GM10266 (cell line): Measurements from ENCODE around the gene GRIN2A.

ENCODE experiments used
- DNase-seq: peaks from one replicate; pipeline ENCODE4 v3.0.0; 2012; ENCODE audit errors: extremely low spot score
- TF ChIP-seq, protein P1 (sequence below): IDR thresholded peaks from 2 replicates; pipeline ENCODE4 v1.5.1; 2012; ENCODE audit warnings: mild to moderate bottlenecking, low read depth; ENCODE audit not compliant: control insufficient read depth, insufficient read depth; ENCODE audit errors: missing control alignments

Gene GRIN2A

DNA sequence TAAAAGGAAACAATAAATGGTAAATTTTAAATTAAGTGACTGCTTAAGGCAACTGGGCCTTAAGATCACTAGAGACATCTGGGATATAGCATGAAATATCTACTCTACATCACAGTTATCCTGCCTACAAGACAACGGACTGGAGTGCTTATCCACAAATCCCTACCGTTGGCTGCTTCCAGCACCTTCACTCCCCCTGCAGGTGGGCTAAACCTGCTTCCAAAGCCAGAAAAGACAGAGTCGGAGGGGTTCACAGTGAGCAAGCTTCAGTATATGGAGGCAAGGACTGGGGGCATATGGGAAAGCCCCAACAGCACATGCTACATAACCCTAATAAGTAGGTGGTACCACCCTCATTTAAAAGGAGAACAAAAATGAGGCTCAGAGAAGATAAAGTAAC lies 45.3 kb downstream of the GRIN2A start:
- TF ChIP-seq, protein P1, sequence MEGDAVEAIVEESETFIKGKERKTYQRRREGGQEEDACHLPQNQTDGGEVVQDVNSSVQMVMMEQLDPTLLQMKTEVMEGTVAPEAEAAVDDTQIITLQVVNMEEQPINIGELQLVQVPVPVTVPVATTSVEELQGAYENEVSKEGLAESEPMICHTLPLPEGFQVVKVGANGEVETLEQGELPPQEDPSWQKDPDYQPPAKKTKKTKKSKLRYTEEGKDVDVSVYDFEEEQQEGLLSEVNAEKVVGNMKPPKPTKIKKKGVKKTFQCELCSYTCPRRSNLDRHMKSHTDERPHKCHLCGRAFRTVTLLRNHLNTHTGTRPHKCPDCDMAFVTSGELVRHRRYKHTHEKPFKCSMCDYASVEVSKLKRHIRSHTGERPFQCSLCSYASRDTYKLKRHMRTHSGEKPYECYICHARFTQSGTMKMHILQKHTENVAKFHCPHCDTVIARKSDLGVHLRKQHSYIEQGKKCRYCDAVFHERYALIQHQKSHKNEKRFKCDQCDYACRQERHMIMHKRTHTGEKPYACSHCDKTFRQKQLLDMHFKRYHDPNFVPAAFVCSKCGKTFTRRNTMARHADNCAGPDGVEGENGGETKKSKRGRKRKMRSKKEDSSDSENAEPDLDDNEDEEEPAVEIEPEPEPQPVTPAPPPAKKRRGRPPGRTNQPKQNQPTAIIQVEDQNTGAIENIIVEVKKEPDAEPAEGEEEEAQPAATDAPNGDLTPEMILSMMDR: no peak
- DNase-seq: no peak

DNA sequence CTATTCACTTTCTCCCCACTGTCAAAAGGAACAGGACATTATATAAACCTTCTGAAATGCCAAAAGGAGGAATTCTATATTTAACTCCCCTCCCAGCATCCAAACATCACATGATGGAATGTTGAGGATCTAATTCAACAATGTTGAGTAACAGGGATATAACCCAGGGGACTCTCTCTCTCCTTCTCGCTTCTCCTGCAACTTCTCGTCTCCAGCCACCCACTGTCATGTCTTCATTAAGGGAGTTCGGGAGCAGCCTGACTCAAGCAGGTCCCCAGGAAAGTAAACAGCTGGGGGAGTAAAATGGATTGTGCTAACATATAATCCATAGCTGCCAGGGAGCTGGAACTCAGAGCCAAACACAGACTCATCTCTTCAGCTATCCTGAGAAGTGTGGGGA lies 51.7 kb downstream of the GRIN2A start:
- TF ChIP-seq, protein P1: no peak
- no peak for DNase-seq

DNA sequence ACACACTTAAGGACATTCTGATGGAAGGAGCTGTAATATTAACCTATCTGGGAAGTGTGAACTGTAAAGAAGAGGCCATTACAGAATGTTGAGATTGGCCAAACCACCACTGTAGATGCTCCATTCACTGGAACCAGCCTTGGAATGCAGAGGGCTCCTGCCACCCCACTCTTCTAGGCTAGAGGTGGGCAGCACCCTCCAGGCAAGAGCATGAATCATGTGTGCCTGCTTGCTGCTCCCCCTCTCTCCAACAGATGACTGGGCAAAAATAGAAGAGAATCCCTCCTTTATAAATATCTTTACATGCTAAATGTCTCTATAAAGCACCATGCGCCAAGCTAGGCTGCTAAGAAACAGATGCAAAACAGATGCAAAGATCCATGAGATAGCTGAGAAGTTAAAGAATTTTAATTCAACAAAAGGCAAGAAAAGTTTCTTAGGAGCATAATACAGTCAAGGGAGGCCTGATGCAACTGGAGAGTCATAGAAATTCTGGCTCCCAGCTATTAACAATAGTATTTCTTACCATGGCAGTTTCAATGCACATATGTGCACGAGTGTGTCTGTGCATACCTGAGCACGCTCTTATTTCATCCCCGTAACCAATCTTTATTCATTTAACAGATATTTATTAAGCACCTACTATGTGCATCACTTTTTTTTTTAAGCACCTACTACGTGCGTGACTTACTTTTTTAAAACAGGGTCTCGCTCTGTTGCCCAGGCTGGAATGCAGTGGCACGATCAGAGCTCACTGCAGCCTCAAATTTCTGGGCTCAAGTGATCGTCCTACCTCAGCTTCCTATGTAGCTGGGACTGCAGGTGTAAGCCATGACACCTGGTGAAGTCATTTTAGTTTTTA lies 53.6 kb downstream of the GRIN2A start:
- no peak for DNase-seq
- TF ChIP-seq, protein P1: no peak

DNA sequence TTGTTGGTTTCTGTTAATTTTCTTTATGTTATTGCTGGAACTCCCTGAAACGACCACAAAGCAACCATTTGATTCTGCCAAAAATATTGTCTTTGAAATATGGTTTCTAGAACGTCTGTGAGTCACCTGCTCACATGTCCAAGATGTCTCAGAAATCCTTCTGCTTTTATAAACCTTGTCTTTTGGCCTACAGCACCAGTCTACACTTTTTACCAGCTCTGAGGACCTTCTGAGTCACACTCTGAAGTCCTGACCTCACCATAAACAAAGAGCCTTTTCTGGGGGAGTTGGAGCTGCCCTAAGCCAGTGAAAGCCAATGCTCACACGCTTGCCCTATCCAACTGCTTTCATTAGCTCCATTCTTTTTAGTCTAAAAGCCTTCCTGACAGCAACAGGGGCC lies 55.5 kb downstream of the GRIN2A start:
- TF ChIP-seq, protein P1: no peak

DNA sequence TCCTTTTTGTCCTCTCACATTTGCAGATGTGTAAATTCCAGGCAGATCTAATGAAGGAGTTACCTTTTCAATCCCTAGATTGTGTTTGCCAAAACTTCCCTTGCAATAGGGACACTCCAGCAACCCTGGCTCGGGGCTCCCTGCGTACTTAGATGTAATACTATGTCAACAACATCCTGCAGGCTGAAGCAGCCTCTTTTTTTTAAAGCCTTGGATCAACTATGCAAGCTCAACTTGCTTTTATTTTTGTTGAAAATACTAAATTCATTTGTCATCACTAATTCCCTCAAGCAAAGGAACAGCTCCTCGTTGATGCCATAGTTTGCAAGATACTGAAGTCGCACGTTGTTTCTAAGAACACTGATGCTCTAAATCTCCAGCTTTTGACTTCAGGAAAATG lies 59.1 kb downstream of the GRIN2A start:
- DNase-seq: no peak
- TF ChIP-seq, protein P1: no peak

More for the DNA sequence above, 55.5 kb downstream of the GRIN2A start:
- no peak for DNase-seq

- no peak for DNase-seq
- TF ChIP-seq, protein P1: no peak
These were observed 59.7 kb downstream of the GRIN2A start for GRCh38 chr16:10122546-10122945.

DNA sequence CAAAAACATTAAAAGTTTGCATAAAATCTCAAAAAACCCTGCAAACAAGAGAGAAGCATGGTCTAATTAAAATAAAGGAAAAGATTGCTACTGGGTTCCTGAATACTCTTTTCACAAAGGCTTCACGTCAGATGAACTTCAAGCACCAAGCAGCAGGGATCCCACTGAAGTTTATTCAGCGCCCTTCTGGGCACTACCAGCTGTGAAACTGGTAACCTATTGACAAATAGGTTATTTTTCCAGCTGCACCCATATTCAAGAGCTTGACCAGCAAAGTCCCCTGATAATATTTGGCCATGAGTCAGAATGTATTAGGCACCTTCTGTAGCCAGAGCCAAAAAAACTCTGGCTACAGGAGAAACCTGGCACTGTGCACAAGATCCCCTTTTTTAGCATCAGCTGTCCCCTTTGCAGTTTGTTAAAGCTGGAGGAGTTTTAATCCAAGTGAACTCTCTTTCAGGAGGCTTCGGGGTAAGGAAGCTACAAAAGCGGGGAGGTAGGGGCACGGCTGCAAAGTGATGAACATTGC lies 60.3 kb downstream of the GRIN2A start:
- TF ChIP-seq, protein P1: no peak
- no peak for DNase-seq
